ENCODE data around the gene ABHD17A. TPM values are rescaled to one million over a fixed set of nuclear protein-coding genes. Genes with fewer than 3 reads are reported as not detected.

Gene ABHD17A
- total and polyA plus RNA-seq, 4 donors, result 68.8 to 110 (median 91.0) TPM

DNA sequence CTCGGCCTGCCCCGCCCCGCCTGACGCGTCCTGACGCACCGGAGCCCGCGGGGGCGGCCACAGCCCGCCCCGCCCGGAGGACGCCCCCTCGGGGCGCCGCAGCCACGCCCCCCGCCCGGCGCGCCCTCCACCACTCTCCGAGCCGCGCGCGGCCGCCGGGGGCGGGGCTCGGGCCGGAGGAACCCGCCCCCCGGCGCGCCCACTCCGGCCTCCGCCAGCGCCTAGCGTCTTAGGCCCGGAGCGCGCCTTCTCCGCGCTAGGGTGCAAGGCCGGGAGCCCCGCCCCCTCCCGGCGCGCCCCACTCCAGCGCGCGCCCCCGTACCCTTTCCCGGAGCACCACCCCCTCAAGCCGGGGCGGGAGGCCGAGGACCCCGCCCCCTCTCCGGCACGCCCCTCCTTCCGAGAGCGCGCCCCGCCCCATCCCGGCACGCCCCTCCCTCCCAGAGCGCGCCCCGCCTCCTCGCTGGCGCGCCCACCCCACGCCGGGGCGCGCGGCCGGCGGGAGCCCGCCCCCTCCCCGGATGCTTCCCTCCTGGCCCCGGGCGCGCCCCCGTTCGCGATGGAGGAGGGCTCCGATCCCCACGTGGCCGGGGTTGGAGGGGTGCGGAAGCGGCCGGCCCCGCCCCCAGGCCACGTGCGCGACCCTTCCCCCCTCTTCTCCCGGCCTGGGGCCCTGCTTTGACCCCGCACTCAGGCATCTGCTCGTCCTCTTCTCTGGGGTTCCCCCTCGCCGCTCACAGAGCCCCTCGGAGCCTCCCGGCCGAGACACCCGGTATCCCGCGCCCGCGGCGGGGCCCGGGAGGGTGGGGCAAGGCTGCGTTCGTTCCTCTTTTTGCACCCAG is 21.4 kb downstream of the ABHD17A start:
- peak; percentile 83 for ATAC-seq (ENCODE audit: insufficient read depth, low FRiP score)
- H3K36me3 ChIP-seq (ENCODE audit: control insufficient read depth in 4 of 4, insufficient read depth in 4 of 4, low read length in 4 of 4), result no peaks in the 10 kb centered on the region
- TF ChIP-seq, protein P1, sequence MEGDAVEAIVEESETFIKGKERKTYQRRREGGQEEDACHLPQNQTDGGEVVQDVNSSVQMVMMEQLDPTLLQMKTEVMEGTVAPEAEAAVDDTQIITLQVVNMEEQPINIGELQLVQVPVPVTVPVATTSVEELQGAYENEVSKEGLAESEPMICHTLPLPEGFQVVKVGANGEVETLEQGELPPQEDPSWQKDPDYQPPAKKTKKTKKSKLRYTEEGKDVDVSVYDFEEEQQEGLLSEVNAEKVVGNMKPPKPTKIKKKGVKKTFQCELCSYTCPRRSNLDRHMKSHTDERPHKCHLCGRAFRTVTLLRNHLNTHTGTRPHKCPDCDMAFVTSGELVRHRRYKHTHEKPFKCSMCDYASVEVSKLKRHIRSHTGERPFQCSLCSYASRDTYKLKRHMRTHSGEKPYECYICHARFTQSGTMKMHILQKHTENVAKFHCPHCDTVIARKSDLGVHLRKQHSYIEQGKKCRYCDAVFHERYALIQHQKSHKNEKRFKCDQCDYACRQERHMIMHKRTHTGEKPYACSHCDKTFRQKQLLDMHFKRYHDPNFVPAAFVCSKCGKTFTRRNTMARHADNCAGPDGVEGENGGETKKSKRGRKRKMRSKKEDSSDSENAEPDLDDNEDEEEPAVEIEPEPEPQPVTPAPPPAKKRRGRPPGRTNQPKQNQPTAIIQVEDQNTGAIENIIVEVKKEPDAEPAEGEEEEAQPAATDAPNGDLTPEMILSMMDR (IDR thresholded peaks at IDR 0.05; ENCODE audit: control extremely low read depth, extremely low read depth), result no peak
- H3K4me1 ChIP-seq (ENCODE audit: control insufficient read depth in 5 of 5, insufficient read depth in 5 of 5, low read length in 5 of 5), result peaks cover 0 to 39% (median 17%) of the 10 kb centered on the region in 5 donors
- 1% methylated on average over 44 to 114 of the region's 115 CpGs for WGBS, 2 donors
- H3K9me3 ChIP-seq (ENCODE audit: control insufficient read depth in 4 of 4, insufficient read depth in 3 of 4, low read length in 3 of 4), result no peaks in the 10 kb centered on the region
- peak; percentile 94 to 96 (median 96) for DNase-seq
- peak overlapping the region; percentile 71 to 86 for H3K27ac ChIP-seq (ENCODE audit: low read depth in 1 of 2, low read length in 1 of 2)
- H3K4me3 ChIP-seq, result peak overlapping the region; percentile 78
- H3K27me3 ChIP-seq (ENCODE audit: control insufficient read depth in 3 of 3, insufficient read depth in 3 of 3, low read length in 2 of 3), result no peaks in the 10 kb centered on the region
- H3K9ac ChIP-seq (ENCODE audit: insufficient read depth in 1 of 2, low read length in 2 of 2), result no peak overlapping the region

DNA sequence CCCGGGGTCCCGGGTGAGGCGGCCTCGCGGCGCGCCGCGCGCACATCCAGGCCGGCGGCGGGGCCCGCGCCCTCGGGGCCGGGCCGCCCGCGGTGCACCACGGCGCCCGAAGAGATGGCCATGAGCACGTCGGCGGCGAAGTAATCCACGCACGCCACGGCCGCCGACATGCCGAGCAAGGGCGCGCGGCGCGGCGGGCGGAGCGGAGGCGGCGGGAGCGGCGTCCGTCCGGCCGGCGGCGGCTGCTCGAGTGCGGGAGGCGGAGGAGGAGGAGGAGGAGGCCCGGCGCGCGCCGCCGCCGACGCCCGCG is 22.0 kb downstream of the ABHD17A start, which contains the start of gene KLF16:
KLF16 (minus strand) TSS at position 252 of the 310 bp plus-strand sequence; CDS start at position 170, 82 bp downstream.
- Histone ChIP-seq H3K4me1 (ENCODE audit: control insufficient read depth in 5 of 5, insufficient read depth in 5 of 5, low read length in 5 of 5) (peaks cover 0 to 39% (median 21%) of the 10 kb centered on the region in 5 donors), H3K9me3 (ENCODE audit: control insufficient read depth in 4 of 4, insufficient read depth in 3 of 4, low read length in 3 of 4) (no peaks in the 10 kb centered on the region), H3K36me3 (ENCODE audit: control insufficient read depth in 4 of 4, insufficient read depth in 4 of 4, low read length in 4 of 4) (no peaks in the 10 kb centered on the region), H3K27me3 (ENCODE audit: control insufficient read depth in 3 of 3, insufficient read depth in 3 of 3, low read length in 2 of 3) (no peaks in the 10 kb centered on the region), H3K27ac (ENCODE audit: low read depth in 1 of 2, low read length in 1 of 2) (peak within 1 kb of the TSS; percentile 74 to 86), H3K9ac (ENCODE audit: insufficient read depth in 1 of 2, low read length in 2 of 2) (no peak within 1 kb of the TSS), H3K4me3 (peak within 1 kb of the TSS; percentile 78)
- TF ChIP-seq, protein P1 (IDR thresholded peaks at IDR 0.05; ENCODE audit: control extremely low read depth, extremely low read depth), result no peak
- DNase-seq, result no peak
- 0 to 2% methylated on average over 18 to 63 of the region's 63 CpGs for WGBS, 2 donors
- no peak for ATAC-seq (ENCODE audit: insufficient read depth, low FRiP score)

DNA sequence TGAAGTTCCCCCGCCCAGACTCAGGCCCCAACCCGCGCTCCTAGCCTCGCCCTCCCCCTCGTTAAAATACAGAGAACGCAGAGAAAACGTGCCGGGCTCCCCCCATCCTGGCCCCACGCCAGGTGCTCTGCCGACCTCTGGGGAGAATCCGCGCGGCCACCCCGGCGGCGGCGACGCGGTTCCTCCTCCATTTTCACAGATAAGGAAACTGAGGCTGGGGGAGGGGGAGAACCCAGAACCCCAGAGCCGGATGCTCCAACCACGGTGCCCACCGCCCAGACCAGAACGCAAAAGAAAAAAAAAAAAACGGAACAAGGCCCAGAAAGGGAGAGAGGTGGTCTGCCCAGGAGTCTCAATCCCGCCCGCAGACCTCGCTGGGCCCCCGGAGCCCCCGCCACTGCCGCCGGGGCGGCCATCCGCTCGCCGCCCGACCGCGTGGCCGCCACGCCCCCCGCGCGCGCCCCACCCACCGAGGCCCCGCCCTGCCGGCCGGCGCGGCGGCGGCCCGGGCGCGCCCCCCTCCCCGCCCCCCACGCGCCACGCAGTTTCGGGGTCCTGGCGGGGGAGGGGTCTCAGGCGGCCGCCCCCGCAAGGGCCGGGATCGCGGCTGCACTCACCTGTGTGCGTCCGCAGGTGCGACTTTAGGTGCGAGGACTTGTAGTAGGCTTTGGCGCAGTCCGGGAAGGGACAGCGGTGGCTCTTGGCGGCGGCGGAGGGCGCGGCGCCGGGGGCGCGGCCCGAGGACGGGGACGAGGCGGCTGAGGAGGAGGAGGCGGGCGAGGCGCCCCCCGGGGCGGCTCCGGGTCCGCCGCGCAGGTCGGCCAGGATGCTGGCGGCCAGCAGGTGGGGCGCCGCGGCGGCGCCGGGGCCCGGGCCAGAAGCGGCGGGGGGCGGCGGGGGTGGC is 22.6 kb downstream of the ABHD17A start:
- Histone ChIP-seq H3K4me3 (peak overlapping the region; percentile 78), H3K9me3 (ENCODE audit: control insufficient read depth in 4 of 4, insufficient read depth in 3 of 4, low read length in 3 of 4) (no peaks in the 10 kb centered on the region), H3K4me1 (ENCODE audit: control insufficient read depth in 5 of 5, insufficient read depth in 5 of 5, low read length in 5 of 5) (peaks cover 0 to 44% (median 24%) of the 10 kb centered on the region in 5 donors), H3K36me3 (ENCODE audit: control insufficient read depth in 4 of 4, insufficient read depth in 4 of 4, low read length in 4 of 4) (no peaks in the 10 kb centered on the region), H3K27ac (ENCODE audit: low read depth in 1 of 2, low read length in 1 of 2) (peak overlapping the region; percentile 73 to 82), H3K9ac (ENCODE audit: insufficient read depth in 1 of 2, low read length in 2 of 2) (no peak overlapping the region), H3K27me3 (ENCODE audit: control insufficient read depth in 3 of 3, insufficient read depth in 3 of 3, low read length in 2 of 3) (no peaks in the 10 kb centered on the region)
- DNase-seq (peak; percentile 55 to 65 (median 63)), ATAC-seq (ENCODE audit: insufficient read depth, low FRiP score) (no peak)
- TF ChIP-seq, protein P1 (IDR thresholded peaks at IDR 0.05; ENCODE audit: control extremely low read depth, extremely low read depth), result no peak
- WGBS, 2 donors, result 0 to 1% methylated on average over 65 to 109 of the region's 109 CpGs

All from lung (tissue), 12 donors.